ENCODE data around the gene WFDC8.
"Not testable (repeated sequence)": the region's sequence is repeated elsewhere in the genome, so short reads cannot be mapped to it uniquely, and the experiment has no call there.

Gene WFDC8

GRCh38 chr20:45579184-45579583 lies at the start of gene WFDC8:
WFDC8 (minus strand) TSS chr20:45579284; CDS start chr20:45579247, 37 bp downstream.
- no peak for DNase-seq (ENCODE audit: low read depth in 2 of 2, low spot score in 1 of 2)

- DNase-seq (ENCODE audit: low read depth in 2 of 2, low spot score in 1 of 2): no peak
These were observed 47.5 kb upstream of the WFDC8 start for GRCh38 chr20:45626540-45626939.

- DNase-seq (ENCODE audit: low read depth in 2 of 2, low spot score in 1 of 2): no peak
These were observed 42.5 kb upstream of the WFDC8 start for GRCh38 chr20:45621593-45621992.

- no peak for DNase-seq (ENCODE audit: low read depth in 2 of 2, low spot score in 1 of 2)
These were observed 38.5 kb upstream of the WFDC8 start for GRCh38 chr20:45617591-45617990.

- no peak for DNase-seq (ENCODE audit: low read depth in 2 of 2, low spot score in 1 of 2)
These were observed 33.2 kb upstream of the WFDC8 start for GRCh38 chr20:45612314-45612713.

- no peak for DNase-seq (ENCODE audit: low read depth in 2 of 2, low spot score in 1 of 2)
These were observed 32.0 kb upstream of the WFDC8 start for GRCh38 chr20:45611054-45611453.

DNA sequence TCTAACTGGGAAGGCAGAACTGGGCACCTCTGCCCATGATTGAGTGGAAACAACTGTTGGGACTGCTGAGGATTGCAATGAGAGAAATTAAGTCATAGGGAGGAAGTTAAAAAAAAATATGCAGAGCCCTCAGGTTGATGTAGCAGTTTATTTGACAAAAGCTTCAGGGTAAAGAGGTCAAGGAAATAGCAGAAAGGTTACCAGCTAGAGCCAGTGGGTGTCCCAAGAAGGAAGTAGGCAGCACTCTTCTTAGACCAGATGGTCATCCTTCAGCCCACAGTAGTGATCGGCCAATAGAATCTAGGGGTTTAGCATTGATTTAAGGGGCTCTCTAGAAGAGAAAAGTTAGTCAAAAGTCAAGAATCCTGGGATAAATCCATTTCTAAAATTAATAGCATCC lies 28.7 kb upstream of the WFDC8 start:
- DNase-seq (ENCODE audit: low read depth in 2 of 2, low spot score in 1 of 2): no peak

DNA sequence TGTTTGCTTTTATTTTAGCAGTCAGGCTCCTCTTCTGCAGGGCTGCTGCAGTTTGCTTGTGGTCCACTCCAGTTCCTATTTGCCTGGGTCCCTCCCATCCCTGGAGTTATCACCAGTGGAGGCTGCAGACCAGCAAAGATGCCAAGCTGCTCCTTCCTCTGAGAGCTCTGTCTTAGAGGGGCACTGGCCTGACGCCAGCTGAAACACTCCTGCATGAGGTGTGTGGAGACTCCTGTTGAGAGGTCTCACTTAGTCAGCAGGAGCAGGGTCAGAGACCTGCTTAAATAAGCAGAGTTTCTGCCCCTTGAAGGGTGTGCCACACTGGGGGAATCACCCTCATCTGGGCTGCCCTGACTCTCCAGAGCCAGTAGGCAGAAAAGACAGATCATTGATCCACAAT lies 16.2 kb upstream of the WFDC8 start:
- no peak for DNase-seq (ENCODE audit: low read depth in 2 of 2, low spot score in 1 of 2)

GRCh38 chr20:45593498-45593897 lies 14.4 kb upstream of the WFDC8 start:
- no peak for DNase-seq (ENCODE audit: low read depth in 2 of 2, low spot score in 1 of 2)

GRCh38 chr20:45592574-45593189 lies 13.6 kb upstream of the WFDC8 start:
- no peak for DNase-seq (ENCODE audit: low read depth in 2 of 2, low spot score in 1 of 2)

- no peak for DNase-seq (ENCODE audit: low read depth in 2 of 2, low spot score in 1 of 2)
These were observed 10.6 kb upstream of the WFDC8 start for GRCh38 chr20:45589725-45590124.

- DNase-seq (ENCODE audit: low read depth in 2 of 2, low spot score in 1 of 2): no peak
These were observed 9.7 kb upstream of the WFDC8 start for GRCh38 chr20:45588800-45589199.

GRCh38 chr20:45585986-45586385 lies 6.9 kb upstream of the WFDC8 start:
- DNase-seq (ENCODE audit: low read depth in 2 of 2, low spot score in 1 of 2): not testable (repeated sequence)

DNA sequence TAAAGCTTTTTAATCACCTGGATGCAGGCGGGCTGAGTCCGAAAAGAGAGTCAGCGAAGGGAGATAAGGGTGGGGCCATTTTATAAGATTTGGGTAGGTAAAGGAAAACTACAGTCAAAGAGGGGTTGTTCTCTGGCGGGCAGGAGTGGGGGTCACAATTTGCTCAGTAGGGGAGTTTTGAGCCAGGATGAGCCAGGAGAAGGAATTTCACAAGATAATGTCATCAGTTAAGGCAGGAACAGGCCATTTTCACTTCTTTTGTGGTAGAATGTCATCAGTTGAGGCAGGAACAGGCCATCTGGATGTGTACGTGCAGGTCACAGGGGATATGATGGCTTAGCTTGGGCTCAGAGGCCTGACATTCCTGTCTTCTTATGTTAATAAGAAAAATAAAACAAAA lies 5.2 kb upstream of the WFDC8 start:
- not testable (repeated sequence) for DNase-seq (ENCODE audit: low read depth in 2 of 2, low spot score in 1 of 2)

DNA sequence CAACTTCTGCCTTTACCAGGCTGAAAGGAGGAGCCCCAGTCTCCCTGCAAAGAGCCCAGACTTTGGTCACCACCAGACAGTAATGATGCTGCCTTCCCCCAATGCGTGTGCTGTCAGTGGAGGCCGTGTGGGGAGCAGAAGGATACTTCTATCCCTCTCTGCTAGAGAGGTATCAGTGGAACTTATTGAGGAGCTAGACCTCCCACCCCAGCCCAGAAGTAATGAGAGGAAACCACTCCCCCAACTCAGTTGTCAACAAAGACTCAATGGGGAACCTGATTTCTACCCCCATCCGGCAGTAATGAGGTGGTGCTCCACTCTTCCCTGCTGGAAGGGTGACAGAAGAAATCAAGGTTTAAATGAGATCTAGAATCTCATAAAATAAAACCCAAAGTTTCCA lies 4.4 kb upstream of the WFDC8 start:
- DNase-seq (ENCODE audit: low read depth in 2 of 2, low spot score in 1 of 2): no peak

GRCh38 chr20:45581702-45582101 lies 2.6 kb upstream of the WFDC8 start:
- DNase-seq (ENCODE audit: low read depth in 2 of 2, low spot score in 1 of 2): no peak

DNA sequence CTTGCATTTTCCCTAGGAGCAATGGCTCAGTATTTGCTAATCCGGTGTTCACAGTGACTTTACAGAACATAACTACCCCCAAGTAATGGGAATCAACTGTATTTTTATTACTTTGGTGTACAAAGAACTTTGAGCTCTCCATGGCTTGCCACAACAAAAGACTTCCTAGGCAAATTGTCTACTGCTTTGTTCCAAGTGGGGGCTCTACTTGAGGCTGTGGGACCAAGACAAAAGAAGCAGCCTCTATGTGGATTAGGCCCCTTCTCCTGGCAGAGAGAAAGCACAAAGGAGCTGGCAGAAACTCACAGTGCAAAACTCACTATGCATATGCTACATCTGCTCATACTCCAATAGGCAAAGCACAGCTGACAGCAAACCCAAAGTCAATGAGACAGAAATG lies 853 bp downstream of the WFDC8 start:
- no peak for DNase-seq (ENCODE audit: low read depth in 2 of 2, low spot score in 1 of 2)

- DNase-seq (ENCODE audit: low read depth in 2 of 2, low spot score in 1 of 2): no peak
These were observed 2.1 kb downstream of the WFDC8 start for GRCh38 chr20:45576995-45577394.

- DNase-seq (ENCODE audit: low read depth in 2 of 2, low spot score in 1 of 2): no peak
These were observed 3.2 kb downstream of the WFDC8 start for GRCh38 chr20:45575931-45576330.

DNA sequence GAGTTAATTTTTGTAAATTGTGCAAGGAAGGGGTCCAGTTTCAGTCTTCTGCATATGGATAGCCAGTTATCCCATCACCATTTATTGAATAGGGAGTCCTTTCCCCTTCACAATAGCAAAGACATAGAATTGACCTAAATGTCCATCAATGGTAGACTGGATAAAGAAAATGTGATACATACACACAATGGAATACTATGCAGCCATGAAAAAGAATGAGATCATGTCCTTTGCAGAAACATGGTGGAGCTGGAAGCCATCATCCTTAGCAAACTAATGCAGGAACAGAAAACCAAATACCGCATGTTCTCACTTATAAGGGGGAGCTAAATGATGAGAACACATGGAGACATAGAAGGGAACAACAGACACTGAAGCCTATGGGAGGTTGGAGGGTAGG lies 9.4 kb downstream of the WFDC8 start:
- DNase-seq (ENCODE audit: low read depth in 2 of 2, low spot score in 1 of 2): not testable (repeated sequence)

DNA sequence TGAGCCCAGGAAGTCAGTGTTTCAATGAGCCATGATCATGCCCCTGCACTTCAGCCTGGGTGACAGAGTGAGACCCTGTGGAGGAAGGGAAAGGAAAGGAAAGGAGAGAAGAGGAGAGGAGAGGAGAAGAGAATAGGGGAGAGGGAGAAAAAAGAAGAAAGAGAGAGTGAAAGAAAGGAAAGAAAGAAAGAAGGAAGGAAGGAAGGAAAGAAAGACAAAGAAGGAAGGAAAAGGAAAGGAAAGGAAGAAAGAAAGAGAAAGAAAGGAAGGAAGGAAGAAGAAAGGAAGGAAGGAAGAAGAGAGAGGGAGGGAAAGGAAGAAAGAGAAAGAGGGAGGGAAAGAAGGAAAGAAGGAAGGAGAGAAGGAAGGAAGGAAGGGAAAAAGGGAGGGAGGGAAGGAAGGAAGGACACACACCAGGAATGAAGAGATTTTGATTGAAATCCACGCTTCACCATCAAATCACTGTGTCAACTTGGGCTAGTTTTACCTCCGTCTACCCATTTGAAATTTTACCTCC lies 14.3 kb downstream of the WFDC8 start:
- DNase-seq (ENCODE audit: low read depth in 2 of 2, low spot score in 1 of 2): no peak

DNA sequence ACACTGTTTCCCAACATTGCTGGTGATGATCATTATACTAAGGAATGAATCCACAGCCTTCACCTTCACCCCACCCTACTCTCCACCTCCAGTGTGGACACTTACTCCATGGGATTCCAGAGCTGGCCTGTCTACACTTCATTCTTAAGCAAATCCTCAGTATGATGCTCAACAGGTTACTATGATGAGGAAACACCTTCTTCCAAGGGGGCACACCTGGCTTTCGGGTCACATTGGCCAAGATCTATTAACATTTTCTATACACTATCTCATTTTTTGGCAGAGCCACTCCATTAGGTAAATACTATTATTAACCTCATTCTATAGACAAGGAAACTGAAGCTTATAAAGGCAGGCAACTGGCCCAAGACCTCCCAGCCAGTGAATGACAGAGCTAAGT lies 23.9 kb downstream of the WFDC8 start:
- DNase-seq (ENCODE audit: low read depth in 2 of 2, low spot score in 1 of 2): no peak

DNA sequence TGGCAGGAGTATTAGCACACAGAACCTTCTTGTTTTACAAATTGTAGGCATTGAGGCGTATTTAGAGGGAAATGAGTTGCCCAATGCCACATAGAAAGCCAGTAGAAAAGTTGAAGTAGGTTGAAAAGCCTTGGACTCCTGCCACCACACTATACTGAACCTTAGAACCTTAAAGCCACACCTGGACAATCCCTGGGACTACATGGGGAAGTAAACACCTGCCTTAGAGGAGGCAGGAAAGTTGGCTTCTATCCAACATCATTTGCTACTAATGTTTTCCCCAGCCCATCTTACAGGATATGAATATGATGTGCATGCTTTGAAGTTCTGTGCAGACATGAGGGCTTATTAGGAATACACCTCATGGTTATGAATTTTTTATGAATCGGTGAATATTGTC lies 26.6 kb downstream of the WFDC8 start:
- no peak for DNase-seq (ENCODE audit: low read depth in 2 of 2, low spot score in 1 of 2)
